ENCODE results near the gene THAP4.
A peak's percentile ranks its signal among the peaks of the same experiment; 100 is the strongest.

Gene THAP4, protein sequence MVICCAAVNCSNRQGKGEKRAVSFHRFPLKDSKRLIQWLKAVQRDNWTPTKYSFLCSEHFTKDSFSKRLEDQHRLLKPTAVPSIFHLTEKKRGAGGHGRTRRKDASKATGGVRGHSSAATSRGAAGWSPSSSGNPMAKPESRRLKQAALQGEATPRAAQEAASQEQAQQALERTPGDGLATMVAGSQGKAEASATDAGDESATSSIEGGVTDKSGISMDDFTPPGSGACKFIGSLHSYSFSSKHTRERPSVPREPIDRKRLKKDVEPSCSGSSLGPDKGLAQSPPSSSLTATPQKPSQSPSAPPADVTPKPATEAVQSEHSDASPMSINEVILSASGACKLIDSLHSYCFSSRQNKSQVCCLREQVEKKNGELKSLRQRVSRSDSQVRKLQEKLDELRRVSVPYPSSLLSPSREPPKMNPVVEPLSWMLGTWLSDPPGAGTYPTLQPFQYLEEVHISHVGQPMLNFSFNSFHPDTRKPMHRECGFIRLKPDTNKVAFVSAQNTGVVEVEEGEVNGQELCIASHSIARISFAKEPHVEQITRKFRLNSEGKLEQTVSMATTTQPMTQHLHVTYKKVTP

GRCh38 chr2:241637018-241637794, at the start of gene THAP4, which contains the start of gene ATG4B:
Gene THAP4 (minus strand): TSS chr2:241637158. CDS start chr2:241637017, 141 bp downstream.
Gene ATG4B (plus strand): TSS chr2:241637693. CDS start chr2:241637715, 22 bp downstream.
- DNase-seq, result peak; percentile 62

DNA sequence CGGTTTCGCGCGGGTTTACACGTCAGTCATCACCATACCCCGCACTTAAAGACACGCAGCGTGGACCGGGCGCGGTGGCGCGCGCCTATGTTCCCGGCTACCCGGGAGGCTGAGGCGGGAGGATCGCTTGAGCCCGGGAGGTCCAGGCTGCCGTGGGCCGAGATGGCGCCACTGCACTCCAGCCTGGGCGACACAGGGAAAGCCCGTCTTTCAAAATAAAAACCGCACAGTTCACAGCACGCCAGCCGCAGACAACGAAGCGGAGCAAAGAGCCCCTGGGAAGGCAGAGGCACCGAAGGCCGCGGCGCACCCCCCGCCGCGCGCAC, 49.3 kb upstream of the THAP4 start:
- no peak for DNase-seq

DNA sequence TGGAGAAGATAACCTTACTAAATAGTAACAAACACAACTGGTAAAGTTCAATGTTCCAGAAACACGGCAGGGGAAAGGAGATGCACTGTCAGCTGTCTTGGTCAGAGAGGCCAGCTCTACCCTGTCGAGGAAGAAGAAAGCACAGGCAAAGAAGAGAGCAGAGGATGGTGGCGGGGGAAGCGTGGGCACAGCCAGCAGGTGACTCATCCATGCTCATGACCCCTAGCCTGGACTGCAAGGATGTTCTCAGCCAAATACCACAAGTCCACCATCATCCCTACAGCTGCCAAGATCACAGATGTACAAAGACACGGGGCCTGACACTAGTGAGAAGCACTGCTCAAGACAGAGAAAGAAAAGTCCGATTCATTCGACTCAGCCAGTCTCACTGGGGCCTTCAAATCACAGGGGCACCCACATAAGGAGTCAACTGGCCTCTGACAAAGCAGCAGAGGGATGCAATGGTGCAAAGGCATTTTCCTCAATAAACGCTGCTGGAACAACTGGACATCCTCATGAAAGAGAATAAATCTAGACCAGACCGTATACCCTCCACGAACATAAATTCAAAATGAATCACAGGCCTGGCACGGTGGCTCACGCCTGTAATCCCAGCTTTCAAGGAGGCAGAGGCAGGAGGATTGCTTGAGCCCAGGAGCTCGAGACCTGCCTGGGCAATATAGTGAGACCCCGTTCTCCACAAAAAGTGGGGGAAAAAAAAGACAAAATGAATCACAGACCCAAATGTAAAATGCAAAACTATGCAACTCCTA, 44.1 kb upstream of the THAP4 start:
- DNase-seq, result peak; percentile 20

- no peak for DNase-seq
Observed at GRCh38 chr2:241680044-241680443, 43.1 kb upstream of the THAP4 start.

- DNase-seq, result no peak
Observed at GRCh38 chr2:241678784-241679540, 42.0 kb upstream of the THAP4 start.

- DNase-seq, result no peak
Observed at GRCh38 chr2:241678307-241678706, 41.3 kb upstream of the THAP4 start.

- no peak for DNase-seq
Observed at GRCh38 chr2:241677392-241677791, 40.4 kb upstream of the THAP4 start.

- no peak for DNase-seq
Observed at GRCh38 chr2:241676665-241677064, 39.7 kb upstream of the THAP4 start.

- DNase-seq, result no peak
Observed at GRCh38 chr2:241675885-241676284, 38.9 kb upstream of the THAP4 start.

GRCh38 chr2:241673797-241674725, 37.1 kb upstream of the THAP4 start:
- no peak for DNase-seq

DNA sequence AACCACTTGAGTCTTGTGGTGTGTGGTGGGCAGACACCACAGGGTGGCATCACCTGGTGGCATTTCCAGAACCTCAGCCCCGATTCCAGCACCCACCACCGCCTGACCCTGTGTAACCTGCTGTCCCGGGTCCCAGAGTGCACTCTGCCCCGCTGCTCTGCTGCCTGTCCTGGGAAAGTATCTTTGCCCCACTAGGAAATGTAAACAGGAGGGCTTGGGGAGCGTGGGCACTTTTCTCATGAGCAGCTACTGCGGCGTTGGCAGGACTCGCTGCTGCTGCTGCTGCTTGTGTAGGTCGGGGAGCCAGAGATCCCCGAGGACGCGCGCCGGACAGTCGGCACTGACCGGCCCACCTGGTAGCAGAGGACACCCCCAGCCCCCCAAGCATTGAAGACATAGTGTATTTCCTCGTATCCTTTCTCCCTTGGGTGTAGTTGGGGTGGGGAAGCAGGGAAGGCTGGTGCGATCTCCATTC, 36.3 kb upstream of the THAP4 start:
- DNase-seq, result no peak

- no peak for DNase-seq
Observed at GRCh38 chr2:241672243-241673188, 35.6 kb upstream of the THAP4 start.

DNA sequence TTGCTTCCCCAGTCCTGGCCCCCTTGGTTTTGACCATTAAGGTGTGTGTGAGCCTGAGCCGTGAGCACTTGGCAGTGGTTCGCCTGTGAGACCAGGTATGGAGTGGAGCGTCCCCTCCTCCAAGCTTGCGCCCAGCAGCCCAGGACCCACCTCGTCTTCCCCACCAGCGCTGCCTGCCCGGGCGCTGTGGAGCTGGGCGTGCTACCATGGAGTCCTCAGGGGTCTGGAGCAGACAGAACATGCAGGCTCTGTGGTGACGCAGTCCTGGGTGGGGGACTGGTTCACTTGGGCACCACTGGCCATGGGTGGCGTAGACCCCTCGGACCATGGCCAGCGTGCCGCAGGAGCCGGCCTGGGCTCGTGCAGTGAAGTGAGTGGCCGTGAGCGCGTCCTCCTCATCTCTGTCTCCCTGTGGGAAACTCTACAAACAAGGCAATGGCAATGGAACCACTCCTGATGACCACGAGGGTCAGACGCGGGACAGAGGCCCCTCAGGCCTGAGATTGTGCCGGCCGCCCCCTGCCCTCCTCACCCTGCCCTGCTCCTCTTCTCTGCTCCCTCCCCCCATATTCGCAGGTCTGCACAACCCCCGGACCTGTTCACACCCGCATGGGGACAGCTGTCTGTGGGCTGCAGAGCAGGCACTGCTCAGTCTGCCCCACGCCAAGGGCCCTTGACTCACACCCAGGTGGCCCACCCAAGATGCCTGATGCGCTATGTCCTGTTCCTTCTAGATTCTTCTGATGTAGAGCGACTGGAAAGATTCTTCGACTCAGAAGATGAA, 34.7 kb upstream of the THAP4 start:
- no peak for DNase-seq

GRCh38 chr2:241670333-241671110, 33.6 kb upstream of the THAP4 start:
- DNase-seq, result no peak

GRCh38 chr2:241668839-241669238, 31.9 kb upstream of the THAP4 start:
- DNase-seq, result no peak

- no peak for DNase-seq
Observed at GRCh38 chr2:241668354-241668753, 31.4 kb upstream of the THAP4 start.

DNA sequence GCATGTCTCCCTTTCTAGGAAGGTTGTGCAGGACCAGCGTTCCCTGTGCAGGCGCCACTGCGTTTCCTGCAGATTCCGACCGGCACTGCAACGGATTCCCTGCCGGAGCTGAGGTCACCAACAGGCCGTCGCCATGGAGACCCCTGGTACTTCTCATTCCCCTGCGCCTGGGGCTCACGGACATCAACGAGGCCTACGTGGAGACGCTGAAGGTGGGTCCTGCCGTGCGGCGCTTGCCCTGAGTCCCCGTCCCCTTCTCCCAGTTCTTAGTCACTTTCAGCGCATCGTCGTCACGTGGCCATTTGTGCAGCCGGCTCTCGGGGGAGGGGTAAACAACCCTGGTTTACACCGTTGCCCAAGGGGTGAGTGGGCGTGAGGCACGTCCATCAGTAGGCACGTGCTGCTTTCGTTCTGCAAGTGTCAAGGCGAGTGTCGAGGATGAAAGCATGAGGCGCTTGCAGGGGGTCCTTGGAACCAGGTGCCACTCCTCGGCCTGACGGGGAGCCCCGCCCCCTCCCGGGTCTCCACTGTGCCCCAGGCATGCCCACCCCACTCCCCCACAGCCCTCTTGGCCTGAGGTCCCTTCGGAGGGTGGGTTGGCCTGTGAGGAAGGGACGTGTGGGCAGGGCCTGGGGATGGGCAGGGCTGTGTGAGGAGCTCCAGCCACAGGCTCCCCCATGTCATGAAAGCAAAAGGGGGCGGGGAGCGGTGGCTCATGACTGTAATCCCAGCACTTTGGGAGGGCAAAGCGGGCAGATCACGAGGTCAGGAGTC, 29.9 kb upstream of the THAP4 start:
- DNase-seq, result no peak
